HepG2 (cell line): ENCODE results near the gene LHFPL2. TPM values are rescaled to one million over a fixed set of nuclear protein-coding genes. Genes with fewer than 3 reads are reported as not detected.

Experiments
- ATAC-seq: fragments of 200-7000 bp; cut with Tn5 transposase; 3 replicates; pipeline ENCODE4 v1.9.1; 2020; ENCODE audit warnings: mild to moderate bottlenecking, moderate library complexity
- BruUV-seq: library from RNA; stranded (reverse); fragments of 400-500 nt; replicated peaks from 2 replicates; lab custom pipeline; 2021; lab: Mats Ljungman, UMichigan
- CTCF ChIA-PET: fragments of 300-600 bp; formaldehyde crosslinking; extraction: SDS; loops from one replicate; lab custom pipeline; 2021; ENCODE audit warnings: low total read pairs, inconsistent platforms, low intra/inter-chr PET ratio; lab: Yijun Ruan, JAX
- POLR2A ChIA-PET: fragments of 350-600 bp; sonication (Branson Sonifier 250); formaldehyde crosslinking; loops from one replicate; lab custom pipeline; 2020; ENCODE audit warnings: antibody characterized with exemption, inconsistent platforms; lab: Yijun Ruan, JAX
- DNase-seq: peaks from one replicate; pipeline ENCODE4 v3.0.0-alpha.2; 2015; ENCODE audit warnings: low spot score
- FAIRE-seq: peaks from 3 replicates; lab custom pipeline; 2011; peaks lifted over from hg19 to GRCh38; lab: Jason Lieb, UNC
- H2AFZ ChIP-seq: one replicate; pipeline ENCODE4 v1.6.1; 2011; ENCODE audit warnings: low read length, inconsistent platforms
- H3K27ac ChIP-seq: fragments of 300-600 bp; 3 replicates; pipeline ENCODE4 v1.8.0; 2011; ENCODE audit warnings: mixed run types, mild to moderate bottlenecking, mixed read lengths, low read length, inconsistent platforms; ENCODE audit not compliant: insufficient read depth; ENCODE audit errors: extremely low read length
- H3K27me3 ChIP-seq, 2 experiments: fragments of 200-600 bp in 1 of 2; 2 replicates in 1 of 2; 3 replicates in 1 of 2; pipeline versions ENCODE4 v1.6.0 to v1.8.0; 2011; ENCODE audit warnings: low read length in 2 of 2, mild to moderate bottlenecking in 2 of 2, moderate library complexity in 2 of 2, inconsistent platforms in 1 of 2; ENCODE audit not compliant: insufficient read depth in 2 of 2, control insufficient read depth in 1 of 2
- H3K36me3 ChIP-seq, 2 experiments: fragments of 200-600 bp in 1 of 2; replicated peaks in 1 of 2; 2 replicates in 1 of 2; 3 replicates in 1 of 2; pipeline versions ENCODE4 v1.5.1 to v1.8.0; 2011; ENCODE audit warnings: low read length in 2 of 2, inconsistent platforms in 1 of 2; ENCODE audit not compliant: insufficient read depth in 2 of 2, control insufficient read depth in 1 of 2
- H3K4me1 ChIP-seq: 2 replicates; pipeline ENCODE4 v1.5.1; 2012; ENCODE audit warnings: low read length, inconsistent platforms; ENCODE audit not compliant: insufficient read depth
- H3K4me2 ChIP-seq: 2 replicates; pipeline ENCODE4 v1.6.0; 2011; ENCODE audit warnings: low read depth, low read length, inconsistent platforms
- H3K4me3 ChIP-seq, 3 experiments: fragments of 200-600 bp in 1 of 3; sonication (generic), shearing (Covaris generic) in 1 of 3; replicated peaks in 1 of 3; 2 replicates each; pipeline ENCODE4 v1.5.1; 2011 to 2016; ENCODE audit warnings: low read length in 3 of 3, inconsistent platforms in 2 of 3, low read depth in 2 of 3, mild to moderate bottlenecking in 2 of 3, control low read depth in 1 of 3, mixed read lengths in 1 of 3; ENCODE audit not compliant: insufficient read depth in 1 of 3
- H3K79me2 ChIP-seq: one replicate; pipeline ENCODE4 v1.6.1; 2011; ENCODE audit warnings: low read length, inconsistent platforms; ENCODE audit not compliant: insufficient read depth
- H3K9ac ChIP-seq: 2 replicates; pipeline ENCODE4 v1.6.0; 2011; ENCODE audit warnings: mild to moderate bottlenecking, low read depth, low read length, inconsistent platforms; ENCODE audit not compliant: insufficient read depth
- H3K9me3 ChIP-seq: 2 replicates; pipeline ENCODE4 v1.5.1; 2012; ENCODE audit warnings: mild to moderate bottlenecking, low read length
- H4K20me1 ChIP-seq: 2 replicates; pipeline ENCODE4 v1.6.0; 2011; ENCODE audit warnings: inconsistent platforms, mild to moderate bottlenecking, low read length, moderate library complexity; ENCODE audit not compliant: insufficient read depth
- CENPX ChIP-seq: sonication (generic); formaldehyde crosslinking; IDR thresholded peaks from 2 replicates; pipeline ENCODE4 v1.9.0; 2021; ENCODE audit warnings: mild to moderate bottlenecking, missing genetic modification reagents, moderate library complexity
- MEIS2 ChIP-seq: sonication (generic); formaldehyde crosslinking; IDR thresholded peaks from 2 replicates; pipeline ENCODE4 v1.9.0; 2021; ENCODE audit warnings: mild to moderate bottlenecking, missing genetic modification reagents
- REPIN1 ChIP-seq: sonication (generic); formaldehyde crosslinking; IDR thresholded peaks from 2 replicates; pipeline ENCODE4 v1.8.0; 2022; ENCODE audit warnings: missing genetic modification reagents, low read depth, mild to moderate bottlenecking, borderline replicate concordance
- SOX6 ChIP-seq, 2 experiments: fragments of 450-650 bp in 1 of 2; sonication (generic) in 1 of 2; formaldehyde crosslinking in 1 of 2; IDR thresholded peaks; 2 replicates each; pipeline versions ENCODE4 v1.4.0 to v1.6.1; 2017 to 2020; ENCODE audit warnings: antibody characterized with exemption in 1 of 2, mild to moderate bottlenecking in 1 of 2, missing genetic modification reagents in 1 of 2
- TMF1 ChIP-seq: sonication (generic); formaldehyde crosslinking; IDR thresholded peaks from 2 replicates; pipeline ENCODE4 v1.8.1; 2022; ENCODE audit warnings: low read depth, missing genetic modification reagents
- ZFYVE20 ChIP-seq: sonication (generic); formaldehyde crosslinking; IDR thresholded peaks from 2 replicates; pipeline ENCODE4 v1.8.0; 2023; ENCODE audit warnings: low read depth, mild to moderate bottlenecking, moderate library complexity, missing genetic modification reagents, borderline replicate concordance
- ZNF530 ChIP-seq: sonication (generic); formaldehyde crosslinking; IDR thresholded peaks from 2 replicates; pipeline ENCODE4 v1.5.0; 2020; ENCODE audit warnings: low read depth, mild to moderate bottlenecking, missing genetic modification reagents
- WGBS: methylation state at CpG from one replicate; pipeline ENCODE4 v1.1.6; 2017; ENCODE audit warnings: low lambda C conversion rate; 5-methylcytosine and 5-hydroxymethylcytosine counted together
- in situ Hi-C: cut with HindIII; loops from 2 replicates; pipeline ENCODE4 v1.10.0; 2017; ENCODE audit warnings: low pct_unique_long_range_greater_than_20kb; ENCODE audit not compliant: extremely low pct_ligation_motif_present
- intact Hi-C: fragments of 100-400 bp; cut with micrococcal nuclease; formaldehyde crosslinking; loops from one replicate; pipeline ENCODE4 v1.10.0; 2022; ENCODE audit not compliant: unreplicated experiment
- polyA plus RNA-seq, 8 experiments: library from polyadenylated mRNA; depleted of rRNA in 3 of 8; stranded (reverse) in 7 of 8; unstranded in 1 of 8; fragments of >200 nt; fragmentation: Illumina TruSeq in 4 of 8; extraction: Trizol in 4 of 8; gene quantifications; 2 replicates each; pipeline versions ENCODE4 v1.2.1 to v1.2.3, GENCODE V29; 2011 to 2016; ENCODE audit warnings: low read depth in 4 of 8, missing spikeins in 1 of 8, mixed read lengths in 1 of 8; ENCODE audit not compliant: insufficient read depth in 1 of 8
- total RNA-seq, 5 experiments: library from RNA; depleted of rRNA; stranded (reverse); fragments of >200 nt; fragmentation: Illumina TruSeq; extraction: Trizol; gene quantifications; 2 replicates each; pipeline ENCODE4 v1.2.3, GENCODE V29; 2016; ENCODE audit warnings: low read depth in 1 of 5
- TF ChIP-seq, protein P1 (sequence below): IDR thresholded peaks from 2 replicates; pipeline ENCODE4 v1.6.1; 2018; ENCODE audit warnings: missing genetic modification reagents
- TF ChIP-seq, protein P2 (sequence below): IDR thresholded peaks from 2 replicates; pipeline ENCODE4 v1.6.1; 2016; ENCODE audit warnings: control low read depth

Gene LHFPL2
- total and polyA plus RNA-seq, 2 of the 13 experiments (the other 11 are each of a cell fraction or from before 2014, with no cell fraction given) = 6.0 to 20.0 TPM

DNA sequence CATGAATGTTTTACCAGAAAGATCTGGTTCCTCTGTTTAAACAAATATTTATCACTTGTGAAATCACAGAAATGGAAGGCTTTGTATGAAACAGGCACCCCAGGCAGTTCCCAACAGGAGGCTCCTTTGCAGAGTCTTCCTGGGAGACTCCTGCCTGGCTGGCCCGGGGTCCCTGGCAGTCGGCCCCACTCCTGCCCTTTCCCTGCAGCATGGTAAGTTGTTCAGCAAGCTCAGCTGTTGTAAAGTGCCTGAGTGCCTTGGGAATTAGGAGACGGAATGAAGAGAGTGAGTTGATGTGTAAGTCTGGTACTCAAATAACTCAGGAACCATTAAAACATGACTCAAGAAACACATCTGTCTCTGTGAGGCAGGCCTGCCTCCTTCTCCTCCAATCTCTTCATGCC lies 17.5 kb upstream of the LHFPL2 start:
- no peak overlapping the region for H2AFZ ChIP-seq
- no peaks in the 10 kb centered on the region for H3K27me3 ChIP-seq
- WGBS = 17% methylated on average over 3 of the region's 3 CpGs
- no peaks in the 10 kb centered on the region for H4K20me1 ChIP-seq
- ChIA-PET CTCF (no interaction called here), POLR2A (no interaction called here)
- no peaks in the 10 kb centered on the region for H3K36me3 ChIP-seq
- H3K4me3 ChIP-seq = no peak overlapping the region
- FAIRE-seq = no peak
- peak; percentile 28 for DNase-seq
- 0 out of 2 replicates have a peak overlapping the region, but pooled peaks have one; percentile 23 for H3K9ac ChIP-seq
- no TSS peak for BruUV-seq
- peak; percentile 69 for ATAC-seq
- peaks cover 17% of the 10 kb centered on the region for H3K4me1 ChIP-seq
- H3K27ac ChIP-seq = no peak overlapping the region
- intact Hi-C loops (no loop called here), in situ Hi-C loops (no loop called here)
- TF ChIP-seq, protein P1, sequence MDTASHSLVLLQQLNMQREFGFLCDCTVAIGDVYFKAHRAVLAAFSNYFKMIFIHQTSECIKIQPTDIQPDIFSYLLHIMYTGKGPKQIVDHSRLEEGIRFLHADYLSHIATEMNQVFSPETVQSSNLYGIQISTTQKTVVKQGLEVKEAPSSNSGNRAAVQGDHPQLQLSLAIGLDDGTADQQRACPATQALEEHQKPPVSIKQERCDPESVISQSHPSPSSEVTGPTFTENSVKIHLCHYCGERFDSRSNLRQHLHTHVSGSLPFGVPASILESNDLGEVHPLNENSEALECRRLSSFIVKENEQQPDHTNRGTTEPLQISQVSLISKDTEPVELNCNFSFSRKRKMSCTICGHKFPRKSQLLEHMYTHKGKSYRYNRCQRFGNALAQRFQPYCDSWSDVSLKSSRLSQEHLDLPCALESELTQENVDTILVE = no peak
- TF ChIP-seq TMF1 (CRISPR knock-in tag) = no peak
- TF ChIP-seq, protein P2, sequence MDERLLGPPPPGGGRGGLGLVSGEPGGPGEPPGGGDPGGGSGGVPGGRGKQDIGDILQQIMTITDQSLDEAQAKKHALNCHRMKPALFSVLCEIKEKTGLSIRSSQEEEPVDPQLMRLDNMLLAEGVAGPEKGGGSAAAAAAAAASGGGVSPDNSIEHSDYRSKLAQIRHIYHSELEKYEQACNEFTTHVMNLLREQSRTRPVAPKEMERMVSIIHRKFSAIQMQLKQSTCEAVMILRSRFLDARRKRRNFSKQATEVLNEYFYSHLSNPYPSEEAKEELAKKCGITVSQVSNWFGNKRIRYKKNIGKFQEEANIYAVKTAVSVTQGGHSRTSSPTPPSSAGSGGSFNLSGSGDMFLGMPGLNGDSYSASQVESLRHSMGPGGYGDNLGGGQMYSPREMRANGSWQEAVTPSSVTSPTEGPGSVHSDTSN (CRISPR knock-in tag) = no peak
- no peak for TF ChIP-seq ZNF530 (CRISPR knock-in tag)
- no peak for TF ChIP-seq REPIN1 (CRISPR knock-in tag)
- TF ChIP-seq SOX6 (IDR thresholded peaks at IDR 0.05) = no peak
- TF ChIP-seq SOX6 (CRISPR knock-in tag; IDR thresholded peaks at IDR 0.05) = 0 out of 2 replicates have a peak, but pooled peaks have one; percentile 12
- no peak for TF ChIP-seq ZFYVE20 (CRISPR knock-in tag)
- TF ChIP-seq CENPX (CRISPR knock-in tag) = no peak
- no peak for TF ChIP-seq MEIS2
- H3K9me3 ChIP-seq = no peaks in the 10 kb centered on the region
- peak overlapping the region; percentile 46 for H3K4me2 ChIP-seq
- no peaks in the 10 kb centered on the region for H3K79me2 ChIP-seq
